HepG2 (cell line): Measurements from ENCODE around the gene TTC23. TPM values are rescaled to one million over a fixed set of nuclear protein-coding genes. Genes with fewer than 3 reads are reported as not detected.

Source experiments
- ATAC-seq: fragments of 200-7000 bp; cut with Tn5 transposase; 3 replicates; pipeline ENCODE4 v1.9.1; 2020; ENCODE audit warnings: mild to moderate bottlenecking, moderate library complexity
- BruUV-seq: library from RNA; stranded (reverse); fragments of 400-500 nt; replicated peaks from 2 replicates; lab custom pipeline; 2021; lab: Mats Ljungman, UMichigan
- CTCF ChIA-PET: fragments of 300-600 bp; formaldehyde crosslinking; extraction: SDS; loops from one replicate; lab custom pipeline; 2021; ENCODE audit warnings: low total read pairs, inconsistent platforms, low intra/inter-chr PET ratio; lab: Yijun Ruan, JAX
- POLR2A ChIA-PET: fragments of 350-600 bp; sonication (Branson Sonifier 250); formaldehyde crosslinking; loops from one replicate; lab custom pipeline; 2020; ENCODE audit warnings: antibody characterized with exemption, inconsistent platforms; lab: Yijun Ruan, JAX
- DNase-seq: peaks from one replicate; pipeline ENCODE4 v3.0.0-alpha.2; 2015; ENCODE audit warnings: low spot score
- FAIRE-seq: peaks from 3 replicates; lab custom pipeline; 2011; peaks lifted over from hg19 to GRCh38; lab: Jason Lieb, UNC
- H2AFZ ChIP-seq: one replicate; pipeline ENCODE4 v1.6.1; 2011; ENCODE audit warnings: low read length, inconsistent platforms
- H3K27ac ChIP-seq: fragments of 300-600 bp; 3 replicates; pipeline ENCODE4 v1.8.0; 2011; ENCODE audit warnings: mixed run types, mild to moderate bottlenecking, mixed read lengths, low read length, inconsistent platforms; ENCODE audit not compliant: insufficient read depth; ENCODE audit errors: extremely low read length
- H3K27me3 ChIP-seq, 2 experiments: fragments of 200-600 bp in 1 of 2; 2 replicates in 1 of 2; 3 replicates in 1 of 2; pipeline versions ENCODE4 v1.6.0 to v1.8.0; 2011; ENCODE audit warnings: low read length in 2 of 2, mild to moderate bottlenecking in 2 of 2, moderate library complexity in 2 of 2, inconsistent platforms in 1 of 2; ENCODE audit not compliant: insufficient read depth in 2 of 2, control insufficient read depth in 1 of 2
- H3K36me3 ChIP-seq, 2 experiments: fragments of 200-600 bp in 1 of 2; replicated peaks in 1 of 2; 2 replicates in 1 of 2; 3 replicates in 1 of 2; pipeline versions ENCODE4 v1.5.1 to v1.8.0; 2011; ENCODE audit warnings: low read length in 2 of 2, inconsistent platforms in 1 of 2; ENCODE audit not compliant: insufficient read depth in 2 of 2, control insufficient read depth in 1 of 2
- H3K4me1 ChIP-seq: 2 replicates; pipeline ENCODE4 v1.5.1; 2012; ENCODE audit warnings: low read length, inconsistent platforms; ENCODE audit not compliant: insufficient read depth
- H3K4me2 ChIP-seq: 2 replicates; pipeline ENCODE4 v1.6.0; 2011; ENCODE audit warnings: low read depth, low read length, inconsistent platforms
- H3K4me3 ChIP-seq, 3 experiments: fragments of 200-600 bp in 1 of 3; sonication (generic), shearing (Covaris generic) in 1 of 3; replicated peaks in 1 of 3; 2 replicates each; pipeline ENCODE4 v1.5.1; 2011 to 2016; ENCODE audit warnings: low read length in 3 of 3, inconsistent platforms in 2 of 3, low read depth in 2 of 3, mild to moderate bottlenecking in 2 of 3, control low read depth in 1 of 3, mixed read lengths in 1 of 3; ENCODE audit not compliant: insufficient read depth in 1 of 3
- H3K79me2 ChIP-seq: one replicate; pipeline ENCODE4 v1.6.1; 2011; ENCODE audit warnings: low read length, inconsistent platforms; ENCODE audit not compliant: insufficient read depth
- H3K9ac ChIP-seq: 2 replicates; pipeline ENCODE4 v1.6.0; 2011; ENCODE audit warnings: mild to moderate bottlenecking, low read depth, low read length, inconsistent platforms; ENCODE audit not compliant: insufficient read depth
- H3K9me3 ChIP-seq: 2 replicates; pipeline ENCODE4 v1.5.1; 2012; ENCODE audit warnings: mild to moderate bottlenecking, low read length
- H4K20me1 ChIP-seq: 2 replicates; pipeline ENCODE4 v1.6.0; 2011; ENCODE audit warnings: inconsistent platforms, mild to moderate bottlenecking, low read length, moderate library complexity; ENCODE audit not compliant: insufficient read depth
- CERS6 ChIP-seq: sonication (generic); formaldehyde crosslinking; IDR thresholded peaks from 2 replicates; pipeline ENCODE4 v1.5.0; 2020; ENCODE audit warnings: missing genetic modification reagents
- HES4 ChIP-seq: sonication (generic); formaldehyde crosslinking; IDR thresholded peaks from 2 replicates; pipeline ENCODE4 v1.9.0; 2021; ENCODE audit warnings: mild to moderate bottlenecking, missing genetic modification reagents, borderline replicate concordance
- MTA3 ChIP-seq: sonication (generic); formaldehyde crosslinking; IDR thresholded peaks from 2 replicates; pipeline ENCODE4 v1.4.0; 2020; ENCODE audit warnings: missing genetic modification reagents
- RAD51 ChIP-seq: fragments of 450-650 bp; IDR thresholded peaks from 2 replicates; pipeline ENCODE4 v1.6.1; 2016; ENCODE audit warnings: borderline replicate concordance
- TAF15 ChIP-seq: fragments of 200-400 bp; formaldehyde crosslinking; IDR thresholded peaks from one replicate; pipeline ENCODE4 v1.6.1; 2018; ENCODE audit warnings: mild to moderate bottlenecking, low read depth, low read length; ENCODE audit not compliant: poor library complexity, severe bottlenecking
- ZBTB40 ChIP-seq, 2 experiments: fragments of 450-650 bp in 1 of 2; sonication (generic) in 1 of 2; formaldehyde crosslinking in 1 of 2; IDR thresholded peaks; 2 replicates each; pipeline versions ENCODE4 v1.6.1 to v1.8.0; 2016 to 2022; ENCODE audit warnings: antibody characterized with exemption in 1 of 2, mild to moderate bottlenecking in 1 of 2, missing genetic modification reagents in 1 of 2
- ZFP37 ChIP-seq: sonication (generic); formaldehyde crosslinking; IDR thresholded peaks from 2 replicates; pipeline ENCODE4 v1.4.0; 2020; ENCODE audit warnings: missing genetic modification reagents, borderline replicate concordance
- WGBS: methylation state at CpG from one replicate; pipeline ENCODE4 v1.1.6; 2017; ENCODE audit warnings: low lambda C conversion rate; 5-methylcytosine and 5-hydroxymethylcytosine counted together
- in situ Hi-C: cut with HindIII; loops from 2 replicates; pipeline ENCODE4 v1.10.0; 2017; ENCODE audit warnings: low pct_unique_long_range_greater_than_20kb; ENCODE audit not compliant: extremely low pct_ligation_motif_present
- intact Hi-C: fragments of 100-400 bp; cut with micrococcal nuclease; formaldehyde crosslinking; loops from one replicate; pipeline ENCODE4 v1.10.0; 2022; ENCODE audit not compliant: unreplicated experiment
- polyA plus RNA-seq, 8 experiments: library from polyadenylated mRNA; depleted of rRNA in 3 of 8; stranded (reverse) in 7 of 8; unstranded in 1 of 8; fragments of >200 nt; fragmentation: Illumina TruSeq in 4 of 8; extraction: Trizol in 4 of 8; gene quantifications; 2 replicates each; pipeline versions ENCODE4 v1.2.1 to v1.2.3, GENCODE V29; 2011 to 2016; ENCODE audit warnings: low read depth in 4 of 8, missing spikeins in 1 of 8, mixed read lengths in 1 of 8; ENCODE audit not compliant: insufficient read depth in 1 of 8
- total RNA-seq, 5 experiments: library from RNA; depleted of rRNA; stranded (reverse); fragments of >200 nt; fragmentation: Illumina TruSeq; extraction: Trizol; gene quantifications; 2 replicates each; pipeline ENCODE4 v1.2.3, GENCODE V29; 2016; ENCODE audit warnings: low read depth in 1 of 5

Gene TTC23
- total and polyA plus RNA-seq, 2 of the 13 experiments (the other 11 are each of a cell fraction or from before 2014, with no cell fraction given), result 1.6 to 11.7 TPM

DNA sequence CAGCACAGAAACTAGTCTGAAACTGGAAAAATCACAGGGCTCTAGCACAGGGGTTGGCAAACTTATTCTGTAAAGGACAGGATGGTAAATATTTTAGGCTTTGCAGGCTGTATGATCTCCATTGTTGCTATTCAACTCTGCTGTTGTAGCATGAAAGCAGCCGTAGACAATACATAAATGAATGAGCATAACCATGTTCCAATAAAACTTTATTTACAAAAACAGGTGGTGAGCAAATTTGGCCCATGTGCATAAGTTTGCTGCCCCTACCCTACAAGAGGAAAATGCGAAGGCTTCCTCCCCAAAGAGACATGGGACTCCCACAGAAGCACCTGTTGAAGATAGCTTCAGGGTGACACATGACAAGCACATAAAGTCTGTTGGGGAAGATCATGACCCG, 85.3 kb downstream of the TTC23 start:
- no peak for DNase-seq
- ChIA-PET CTCF (no interaction called here), POLR2A (no interaction called here)
- no peaks in the 10 kb centered on the region for H3K9me3 ChIP-seq
- TF ChIP-seq CERS6 (CRISPR knock-in tag) (no peak), HES4 (CRISPR knock-in tag) (no peak), ZBTB40 (IDR thresholded peaks at IDR 0.05) (no peak), ZBTB40 (CRISPR knock-in tag; IDR thresholded peaks at IDR 0.05) (peak; percentile 57), ZFP37 (CRISPR knock-in tag) (no peak), RAD51 (no peak), TAF15 (no peak), MTA3 (CRISPR knock-in tag) (no peak)
- H3K4me2 ChIP-seq, result no peak overlapping the region
- intact Hi-C loops (no loop called here), in situ Hi-C loops (no loop called here)
- no peak overlapping the region for H2AFZ ChIP-seq
- 97% methylated on average over 3 of the region's 3 CpGs for WGBS
- no peaks in the 10 kb centered on the region for H3K27me3 ChIP-seq
- no peak for ATAC-seq
- H3K27ac ChIP-seq, result no peak overlapping the region
- no TSS peak for BruUV-seq
- H3K79me2 ChIP-seq, result no peaks in the 10 kb centered on the region
- H3K4me1 ChIP-seq, result peaks cover 5% of the 10 kb centered on the region; the same call in 1 of the 2 replicates
- FAIRE-seq, result no peak
- H3K9ac ChIP-seq, result no peak overlapping the region
- H4K20me1 ChIP-seq, result no peaks in the 10 kb centered on the region
- peaks cover 3 to 15% of the 10 kb centered on the region in 2 experiments; a peak in 3 of 5 replicates for H3K36me3 ChIP-seq
- H3K4me3 ChIP-seq, result no peak overlapping the region
